ENCODE measurements around the gene GJA5.

GJA5 gene

DNA sequence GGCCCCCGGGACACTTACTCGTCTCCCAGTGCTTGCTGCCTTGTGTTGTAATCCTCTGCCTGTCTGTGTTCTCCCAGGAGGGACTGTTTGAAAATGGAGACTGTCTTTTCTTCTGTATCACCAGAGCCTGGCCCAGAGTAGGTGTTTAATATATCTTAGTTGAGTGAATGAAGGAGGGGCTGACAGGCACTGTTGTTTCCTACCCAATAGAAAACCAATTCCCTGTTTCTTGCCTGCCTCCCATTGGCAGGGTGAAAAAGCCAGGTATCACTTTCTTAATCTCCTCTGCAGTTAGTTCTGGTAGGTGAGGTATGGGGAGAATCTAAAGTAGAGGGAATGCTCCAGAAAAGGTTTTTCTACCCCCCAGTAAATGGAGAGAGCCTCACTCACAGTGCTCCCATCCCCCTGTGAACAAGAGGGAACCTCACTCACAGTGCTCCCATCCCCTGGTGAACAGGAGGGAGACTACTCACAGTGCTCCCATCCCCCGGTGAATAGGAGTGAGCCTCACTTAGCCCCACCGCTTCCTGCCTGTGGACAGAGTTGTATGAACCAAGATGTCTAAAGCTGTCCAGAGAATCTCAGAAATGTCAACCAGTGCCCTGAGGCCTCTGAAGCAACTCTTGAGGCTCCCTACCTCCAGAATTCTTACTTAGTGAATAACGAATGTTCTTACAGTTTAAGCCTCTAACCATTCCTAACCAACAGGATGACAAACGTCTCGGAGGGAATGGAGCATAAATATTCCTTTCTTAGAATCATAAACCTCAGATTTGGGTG is at the start of gene GJA5:
Gene GJA5 (minus strand): TSS at position 122 of the 780 bp plus-strand sequence. CDS start 1,364 bp downstream, outside the sequence.
- no peak for FAIRE-seq

DNA sequence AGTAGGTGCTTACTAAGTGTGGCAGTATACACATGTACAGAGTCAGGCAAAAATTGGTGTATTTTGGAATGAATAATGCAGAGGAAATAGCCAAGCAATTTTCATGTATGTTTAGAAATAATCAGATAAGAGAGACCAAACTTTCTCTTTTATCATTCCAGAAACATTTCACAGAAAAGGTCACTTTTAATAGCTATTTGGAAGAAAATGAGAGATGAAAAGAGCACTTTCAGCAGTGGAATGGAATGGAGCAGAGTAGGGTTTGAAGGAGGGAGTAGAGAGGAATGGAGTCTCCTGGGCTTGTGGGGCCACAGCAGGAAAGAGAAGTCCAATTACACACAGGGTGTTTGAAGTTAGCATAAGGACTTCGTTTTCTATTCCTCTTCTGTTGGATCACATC is 48.8 kb upstream of the GJA5 start:
- no peak for FAIRE-seq

DNA sequence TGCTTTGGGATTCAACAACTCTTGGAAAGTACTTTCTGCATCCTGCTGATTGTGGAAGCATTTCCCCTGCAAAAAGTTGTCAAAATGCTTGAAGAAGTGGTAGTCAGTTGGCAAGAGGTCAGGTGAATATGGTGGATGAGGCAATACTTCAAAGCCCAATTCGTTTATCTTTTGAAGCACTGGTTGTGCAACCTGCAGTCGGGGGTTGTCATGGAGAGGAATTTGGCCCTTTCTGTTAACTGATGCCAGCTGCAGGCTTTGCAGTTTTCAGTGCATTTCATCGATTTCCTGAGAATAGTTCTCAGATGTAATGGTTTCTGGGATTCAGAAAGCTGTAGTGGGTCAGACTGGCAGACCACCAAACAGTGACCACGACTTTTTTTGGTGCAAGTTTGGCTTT is 47.6 kb upstream of the GJA5 start:
- FAIRE-seq: no peak

DNA sequence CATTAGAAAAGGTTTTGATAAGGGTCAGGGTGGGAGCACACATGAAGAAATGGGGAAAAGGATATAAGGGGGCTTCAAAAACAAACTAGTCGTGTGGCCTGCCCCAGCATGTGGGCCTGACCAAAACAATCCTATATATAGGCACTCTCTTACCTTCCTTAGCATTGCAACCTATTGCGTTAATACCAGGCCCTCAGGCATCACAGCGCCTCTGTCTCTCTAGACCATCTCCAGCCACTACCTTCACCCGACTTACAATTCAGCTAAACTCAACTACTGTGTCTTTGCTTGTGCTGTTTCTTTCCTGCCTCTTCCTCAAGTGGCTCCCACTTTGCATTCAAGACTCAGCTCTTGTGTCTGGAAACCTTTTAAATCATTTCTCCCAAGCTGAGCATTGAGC is 47.0 kb upstream of the GJA5 start:
- no peak for FAIRE-seq

- FAIRE-seq: no peak
Observed at GRCh38 chr1:147804942-147805723, 44.7 kb upstream of the GJA5 start.

DNA sequence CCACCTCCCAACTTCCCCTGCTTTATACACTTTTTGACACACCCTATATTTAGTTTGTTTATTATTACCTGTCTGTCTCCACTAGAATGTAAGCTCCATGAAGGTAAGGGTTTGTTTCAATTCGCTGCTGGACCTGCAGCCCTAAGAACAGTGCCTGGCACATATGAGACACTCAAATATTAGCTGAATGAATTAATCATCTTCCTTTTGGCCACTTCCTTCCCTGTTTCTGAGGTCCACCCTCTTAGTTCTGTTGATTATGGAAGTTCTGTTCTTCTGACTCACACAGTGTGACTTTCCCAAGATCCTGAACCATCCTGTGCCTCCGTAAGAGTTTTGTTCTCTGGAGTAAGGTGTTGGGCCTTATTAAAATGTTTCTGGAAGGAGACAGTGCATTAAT is 40.4 kb upstream of the GJA5 start:
- FAIRE-seq: no peak

- no peak for FAIRE-seq
Observed at GRCh38 chr1:147798731-147799130, 38.3 kb upstream of the GJA5 start.

DNA sequence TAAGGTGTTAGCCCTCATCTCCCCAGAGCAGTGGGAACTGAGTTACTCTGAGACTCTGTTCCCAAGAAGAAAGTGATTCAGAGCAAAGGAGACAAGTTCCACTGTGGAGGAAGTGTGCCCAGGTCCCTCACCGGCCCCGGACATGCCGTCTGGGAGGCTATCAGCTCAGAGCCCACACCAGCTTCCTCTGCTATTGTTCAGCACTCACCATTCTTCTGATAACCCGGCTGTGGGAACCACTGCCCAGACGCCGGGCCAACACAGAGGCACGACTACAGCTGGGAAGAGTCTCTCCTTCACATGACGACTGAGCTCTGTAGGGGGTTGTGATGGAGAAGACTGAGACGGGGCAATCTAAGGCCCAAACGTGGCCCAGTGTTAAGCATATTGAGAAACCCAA is 34.2 kb upstream of the GJA5 start:
- no peak for FAIRE-seq

GRCh38 chr1:147791876-147792275 is 31.5 kb upstream of the GJA5 start:
- FAIRE-seq: no peak

DNA sequence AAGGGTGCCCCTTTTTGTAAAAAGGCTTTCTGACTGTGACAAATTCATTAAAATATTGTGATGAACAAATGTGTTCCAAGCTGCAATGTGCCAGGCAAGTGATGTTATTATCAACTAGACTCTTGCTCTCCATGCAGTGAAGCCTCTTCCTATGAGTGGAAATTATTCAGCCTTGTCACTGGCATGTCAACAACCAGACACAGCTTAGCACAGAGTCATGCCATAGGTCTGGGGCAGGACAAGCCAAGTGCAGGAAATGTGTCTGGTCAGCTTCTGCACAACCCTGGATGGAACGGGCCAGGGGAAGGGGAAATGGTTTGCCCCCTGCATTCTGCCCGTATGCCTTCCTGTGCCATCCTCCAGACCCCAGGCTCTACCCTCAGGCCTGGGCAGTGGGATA is 27.4 kb upstream of the GJA5 start:
- no peak for FAIRE-seq

- no peak for FAIRE-seq
Observed at GRCh38 chr1:147786536-147786935, 26.1 kb upstream of the GJA5 start.

DNA sequence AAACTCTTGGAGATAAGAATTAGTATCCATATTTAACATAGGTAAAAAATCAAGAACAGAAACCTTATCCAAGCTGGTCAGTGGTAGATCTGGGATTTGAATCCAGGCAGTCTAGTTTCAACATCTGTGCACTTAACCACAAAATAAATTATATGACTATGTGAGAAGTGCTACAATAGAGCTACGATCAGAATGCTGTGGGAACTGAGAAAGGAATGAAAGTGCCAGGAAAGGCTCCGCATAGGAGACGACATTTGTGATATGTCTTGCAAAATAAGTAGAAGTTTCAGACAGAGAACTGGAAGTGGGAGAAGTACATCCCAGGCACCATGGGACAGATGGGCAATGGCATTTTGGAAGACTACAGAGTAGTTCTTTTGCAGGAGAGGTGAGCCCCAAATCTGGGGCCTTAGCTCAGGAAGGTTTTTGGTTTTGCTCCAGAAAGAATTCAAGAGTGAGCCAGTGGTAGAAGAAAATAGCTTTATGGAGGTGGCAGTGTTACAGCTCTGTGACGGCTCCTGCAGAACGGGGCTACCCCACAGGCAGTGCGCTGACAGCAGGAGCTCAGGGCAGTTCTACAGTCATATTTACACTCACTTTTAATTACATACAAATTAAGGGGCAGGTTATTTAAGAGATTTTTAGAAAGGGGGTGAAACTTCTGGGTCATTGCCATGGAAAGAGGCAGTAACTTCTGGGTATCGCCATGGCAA is 25.5 kb upstream of the GJA5 start:
- FAIRE-seq: no peak

DNA sequence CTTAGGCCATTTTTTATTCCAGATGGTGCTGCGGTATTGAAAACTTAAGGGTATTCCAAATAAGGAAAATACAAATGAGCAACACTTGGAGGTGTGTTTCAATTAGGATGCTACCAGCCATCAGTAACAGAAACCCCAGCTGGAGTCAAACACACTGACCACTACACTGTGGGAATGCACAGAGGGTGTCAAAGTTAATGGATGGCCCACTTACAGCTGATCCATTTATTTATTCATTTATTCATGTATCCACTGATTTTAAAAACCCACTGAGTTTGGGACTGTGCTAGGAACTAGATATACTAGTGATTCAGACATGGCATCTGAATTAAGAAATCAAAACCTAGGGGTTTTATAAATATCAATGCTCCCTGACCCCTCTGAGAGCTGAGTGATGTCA is 24.5 kb upstream of the GJA5 start:
- no peak for FAIRE-seq

- FAIRE-seq: no peak
Observed at GRCh38 chr1:147781056-147781471, 20.7 kb upstream of the GJA5 start.

DNA sequence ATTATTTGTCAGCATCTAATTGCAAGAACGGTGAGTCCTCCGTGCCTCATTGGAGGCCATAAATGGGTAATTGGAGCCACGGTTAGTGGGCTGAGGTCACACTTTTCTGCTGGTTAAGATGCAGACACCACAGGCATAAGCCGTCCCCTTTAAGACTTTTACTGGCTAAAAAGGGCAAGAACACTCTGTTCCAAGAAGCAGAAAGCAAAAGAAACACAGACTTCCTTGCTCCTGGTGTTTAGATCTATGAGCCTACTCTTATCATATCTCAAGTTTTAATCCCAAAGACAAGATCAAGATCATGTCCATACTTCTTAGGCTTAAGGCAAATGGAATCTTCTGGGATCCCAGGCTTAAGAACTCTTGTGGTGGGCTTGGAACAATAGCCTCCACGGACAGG is 17.3 kb upstream of the GJA5 start:
- no peak for FAIRE-seq

DNA sequence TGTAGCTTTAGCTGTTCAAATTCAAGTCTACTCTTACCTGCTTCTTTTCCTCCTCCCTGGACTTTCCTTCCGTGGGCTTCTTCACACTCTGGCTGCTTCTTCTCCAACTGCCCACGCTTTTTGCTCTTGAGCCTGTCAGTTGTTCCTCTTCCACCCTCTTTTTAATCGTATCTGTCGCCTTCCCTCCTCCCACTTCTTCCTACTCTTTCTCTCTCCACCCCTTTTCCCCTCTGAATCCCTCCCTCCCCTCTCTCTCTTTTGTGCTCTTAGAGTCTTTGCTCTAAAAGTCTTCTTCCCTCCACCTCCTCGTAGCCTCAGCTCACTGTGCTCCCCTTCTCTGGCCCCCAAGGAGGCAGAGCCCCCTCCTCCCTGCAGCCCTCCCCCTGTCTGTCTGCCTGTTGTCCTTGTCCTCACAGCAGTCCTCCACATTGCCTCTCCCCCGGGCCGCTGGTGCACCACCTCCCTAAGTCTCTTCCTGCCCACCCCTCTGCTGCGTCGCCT is 12.9 kb upstream of the GJA5 start:
- no peak for FAIRE-seq

DNA sequence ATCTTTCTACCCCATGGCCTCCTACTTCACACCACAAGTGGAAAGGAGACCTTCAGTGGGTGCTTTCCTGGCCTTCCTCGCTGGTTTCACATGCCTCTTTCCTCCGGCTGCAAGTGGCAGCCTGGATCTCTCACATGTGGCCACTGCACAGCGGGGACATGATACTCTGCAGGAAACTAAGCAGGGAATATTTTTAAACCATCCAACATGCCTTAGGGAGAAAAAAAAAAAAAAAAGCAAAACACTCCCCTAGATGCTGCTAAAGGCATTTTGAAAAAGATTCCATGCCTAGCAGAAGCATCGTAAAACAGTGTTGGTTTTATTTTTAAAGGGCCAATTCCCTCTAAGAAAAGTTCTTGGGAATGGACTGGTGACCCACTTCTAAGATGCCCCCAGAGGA is 12.2 kb upstream of the GJA5 start:
- FAIRE-seq: no peak

DNA sequence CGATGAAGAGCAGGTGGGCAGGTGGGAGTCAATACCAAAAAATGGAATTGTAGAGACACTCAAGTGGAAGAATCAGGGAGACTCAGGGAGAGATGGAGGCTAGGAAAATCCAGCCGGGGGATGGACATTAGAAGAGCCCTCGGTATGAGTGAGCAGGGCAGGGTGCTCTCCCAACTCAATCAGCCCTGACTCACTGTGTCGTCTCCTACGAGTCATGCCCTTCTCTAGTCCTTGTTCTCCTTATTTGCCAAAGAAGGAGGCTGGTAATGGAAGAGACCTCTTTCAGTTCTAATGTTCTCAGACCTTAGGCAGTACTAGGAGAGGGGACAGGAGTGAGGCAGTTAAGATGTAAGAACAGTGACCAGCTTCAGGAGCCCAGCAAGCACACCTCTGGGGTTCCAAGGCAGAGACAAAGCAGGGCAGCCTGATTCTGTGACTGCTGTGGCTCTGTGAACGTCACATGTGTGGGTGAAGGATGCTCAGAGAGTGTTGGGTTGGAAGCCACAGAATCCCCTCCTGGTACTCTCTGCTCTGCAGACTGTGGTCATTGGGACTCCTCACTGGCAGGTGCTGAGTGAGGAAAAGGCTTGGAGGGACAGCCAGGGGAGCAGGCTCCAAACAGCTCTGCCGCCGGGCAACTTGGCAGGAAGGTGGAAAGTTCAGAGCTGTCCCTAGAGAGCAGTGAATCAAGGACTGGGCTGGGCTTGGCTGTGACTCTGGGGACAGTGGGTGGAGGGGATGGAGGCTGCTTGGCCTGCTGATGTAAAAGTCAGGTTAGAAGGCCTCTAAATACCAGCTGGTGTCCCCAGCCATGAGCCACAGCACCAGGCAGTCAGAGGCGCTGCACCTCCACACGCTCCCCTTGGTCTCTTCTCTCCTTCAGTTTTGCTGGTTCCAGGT is 11.1 kb upstream of the GJA5 start:
- FAIRE-seq: no peak

DNA sequence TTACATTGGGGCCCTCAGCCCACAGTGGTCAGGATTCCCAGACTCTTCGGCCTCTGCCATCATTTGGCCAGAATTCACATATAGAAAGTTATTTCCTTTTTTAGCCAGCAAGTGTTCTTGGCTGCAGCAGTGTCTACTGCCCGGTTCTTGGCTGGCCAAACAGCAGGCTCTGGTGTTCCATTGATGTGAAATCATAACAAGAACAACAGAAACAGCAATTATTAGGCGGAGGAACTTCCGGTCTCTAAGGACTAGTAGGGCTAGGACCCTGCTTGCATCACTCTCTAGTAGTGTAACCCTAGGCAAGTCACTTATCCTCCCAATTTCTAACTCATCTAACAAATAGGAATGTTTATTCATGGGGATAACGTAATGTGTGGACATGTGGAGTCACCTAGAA is 8.7 kb upstream of the GJA5 start:
- no peak for FAIRE-seq

GRCh38 chr1:147768582-147768981 is 8.2 kb upstream of the GJA5 start:
- no peak for FAIRE-seq

DNA sequence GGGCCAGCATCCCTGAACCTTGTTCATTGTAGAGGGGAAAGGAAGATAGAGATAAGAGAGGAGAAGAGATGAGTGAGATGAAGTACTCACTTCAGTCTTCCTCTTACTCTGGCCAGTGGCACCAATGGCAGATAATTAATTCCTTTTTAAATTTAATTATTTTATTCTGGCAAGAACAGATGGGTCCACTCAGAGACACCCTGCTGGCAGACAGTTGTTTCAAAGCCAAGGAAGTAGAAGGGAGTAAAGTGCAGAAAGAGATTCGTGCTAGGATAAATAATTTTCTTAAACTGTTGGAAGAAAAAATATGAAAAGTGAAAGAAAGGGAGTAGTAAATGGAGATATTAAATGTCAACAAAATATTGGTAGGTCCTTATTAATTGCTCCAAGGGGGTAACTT is 7.7 kb upstream of the GJA5 start:
- FAIRE-seq: no peak

DNA sequence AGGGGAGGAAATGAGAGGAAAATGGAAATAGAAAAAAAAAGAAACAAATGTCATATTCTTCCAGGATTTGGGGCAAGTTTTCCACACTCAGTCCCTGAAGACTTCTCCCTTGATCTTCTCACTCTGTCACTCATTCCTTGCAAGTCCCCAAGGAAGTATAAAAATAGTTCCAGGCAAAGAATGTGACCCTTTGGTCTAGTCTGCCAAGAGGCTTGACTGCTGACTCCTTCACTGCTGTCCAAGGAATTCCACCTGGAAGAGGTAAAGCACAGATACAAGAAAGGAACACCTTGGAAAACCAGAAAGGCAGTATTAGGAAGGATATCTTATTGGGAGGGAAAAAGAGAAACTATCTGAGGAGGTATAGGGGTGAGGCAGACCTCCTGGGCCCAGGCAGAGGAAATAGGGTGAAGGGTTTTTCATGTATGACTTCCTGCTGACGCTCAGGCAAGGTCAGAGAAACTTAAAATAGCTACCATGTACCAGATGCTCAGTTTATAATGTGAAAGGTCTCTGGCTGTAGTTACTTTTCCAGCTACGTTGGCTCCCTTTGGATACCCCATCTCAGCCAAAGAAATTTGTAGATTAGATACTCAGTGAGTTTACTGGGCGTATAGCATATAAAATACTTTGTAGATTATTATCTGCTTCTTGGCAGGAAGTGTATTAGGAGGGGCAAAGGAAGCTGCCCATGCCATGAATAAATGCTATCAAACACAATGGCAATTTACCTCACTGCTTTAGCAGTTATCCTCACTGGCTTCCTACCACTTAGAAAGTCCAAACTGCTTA is 2.0 kb upstream of the GJA5 start:
- FAIRE-seq: no peak

All from islet of Langerhans (tissue), 1 donor.